PC-3 (cell line): Measurements from ENCODE around the gene KLHL14.

Experiments used
- EZH2phosphoT487 ChIP-seq: fragments of 300-600 bp; sonication (generic); IDR thresholded peaks from 2 replicates; pipeline ENCODE4 v1.6.1; 2018; ENCODE audit warnings: mild to moderate bottlenecking, antibody characterized with exemption, low read length, borderline replicate concordance
- TF ChIP-seq, protein P1 (sequence below): fragments of 300-600 bp; sonication (generic); conservative IDR thresholded peaks from 2 replicates; pipeline ENCODE4 v1.5.1; 2017; ENCODE audit warnings: antibody characterized with exemption, low read depth, mild to moderate bottlenecking, low read length

DNA sequence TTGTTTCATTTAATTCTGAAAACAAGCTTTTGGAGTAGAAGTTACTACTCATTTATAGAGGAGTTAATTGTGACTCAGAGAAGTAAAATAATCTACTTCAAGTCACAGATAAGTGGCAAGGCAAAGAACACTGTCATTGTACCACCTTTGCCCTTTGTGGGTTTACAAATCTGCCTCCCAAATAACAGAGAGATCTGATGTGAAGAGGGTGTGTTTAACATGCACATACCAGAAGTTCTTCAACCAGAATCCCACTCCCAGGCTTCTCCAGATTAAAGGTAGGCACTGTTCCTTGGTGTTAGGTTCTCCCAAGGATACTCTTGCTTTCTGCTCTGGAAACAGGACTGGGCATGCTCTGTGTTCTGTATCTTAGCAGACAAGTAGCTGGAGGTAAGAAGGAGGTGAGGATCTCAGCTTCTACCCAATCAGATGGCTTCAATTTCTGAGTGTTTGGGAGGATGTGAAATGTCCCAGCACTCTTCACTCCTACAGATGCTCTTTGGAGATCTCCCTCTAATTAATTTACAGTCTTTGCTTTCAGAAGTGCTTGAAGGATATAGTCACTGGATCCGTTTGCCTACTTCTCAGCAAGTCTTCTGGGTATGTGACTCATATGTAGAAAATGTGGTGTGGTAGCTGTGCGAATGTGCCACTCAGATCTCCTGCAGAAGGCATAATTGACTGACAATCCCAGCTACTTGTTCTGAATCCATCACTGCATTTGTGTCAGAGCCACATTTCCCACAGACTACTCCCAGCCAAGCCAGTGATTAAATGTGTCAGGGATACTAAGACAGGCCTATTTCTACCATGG, 111.1 kb downstream of the KLHL14 start:
- TF ChIP-seq, protein P1, sequence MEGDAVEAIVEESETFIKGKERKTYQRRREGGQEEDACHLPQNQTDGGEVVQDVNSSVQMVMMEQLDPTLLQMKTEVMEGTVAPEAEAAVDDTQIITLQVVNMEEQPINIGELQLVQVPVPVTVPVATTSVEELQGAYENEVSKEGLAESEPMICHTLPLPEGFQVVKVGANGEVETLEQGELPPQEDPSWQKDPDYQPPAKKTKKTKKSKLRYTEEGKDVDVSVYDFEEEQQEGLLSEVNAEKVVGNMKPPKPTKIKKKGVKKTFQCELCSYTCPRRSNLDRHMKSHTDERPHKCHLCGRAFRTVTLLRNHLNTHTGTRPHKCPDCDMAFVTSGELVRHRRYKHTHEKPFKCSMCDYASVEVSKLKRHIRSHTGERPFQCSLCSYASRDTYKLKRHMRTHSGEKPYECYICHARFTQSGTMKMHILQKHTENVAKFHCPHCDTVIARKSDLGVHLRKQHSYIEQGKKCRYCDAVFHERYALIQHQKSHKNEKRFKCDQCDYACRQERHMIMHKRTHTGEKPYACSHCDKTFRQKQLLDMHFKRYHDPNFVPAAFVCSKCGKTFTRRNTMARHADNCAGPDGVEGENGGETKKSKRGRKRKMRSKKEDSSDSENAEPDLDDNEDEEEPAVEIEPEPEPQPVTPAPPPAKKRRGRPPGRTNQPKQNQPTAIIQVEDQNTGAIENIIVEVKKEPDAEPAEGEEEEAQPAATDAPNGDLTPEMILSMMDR, result no peak
- TF ChIP-seq EZH2phosphoT487, result no peak
